Prostate gland (tissue), 2 donors: ENCODE measurements around the gene ASCL2. TPM values are rescaled to one million over a fixed set of nuclear protein-coding genes. Genes with fewer than 3 reads are reported as not detected.

Experiments
- DNase-seq: peaks from one replicate; pipeline ENCODE4 v3.0.0-alpha.2; 2019; ENCODE audit warnings: low spot score
- H3K27ac ChIP-seq, 2 donors: fragments of 200-600 bp; sonication (generic); 2 replicates each; pipeline ENCODE4 v1.5.1; 2017 to 2019
- H3K27me3 ChIP-seq: fragments of 200-600 bp; sonication (generic); replicated peaks from 2 replicates; pipeline ENCODE4 v1.5.1; 2019; ENCODE audit not compliant: insufficient read depth
- H3K36me3 ChIP-seq, 2 donors: fragments of 200-600 bp; sonication (generic); 1 replicate in 1 of 2; 2 replicates in 1 of 2; pipeline versions ENCODE4 v1.5.1 to v1.8.1; 2017 to 2019
- H3K4me1 ChIP-seq: fragments of 200-600 bp; sonication (generic); replicated peaks from 2 replicates; pipeline ENCODE4 v1.5.1; 2019
- H3K4me3 ChIP-seq, 2 donors: fragments of 200-600 bp; sonication (generic); 2 replicates each; pipeline ENCODE4 v1.5.1; 2017 to 2019
- H3K9me3 ChIP-seq: fragments of 200-600 bp; sonication (generic); 2 replicates; pipeline ENCODE4 v1.5.1; 2017
- CTCF ChIP-seq, 4 experiments: fragments of 200-600 bp in 2 of 4; fragments of 450-650 bp in 2 of 4; sonication (generic) in 2 of 4; IDR thresholded peaks; 1 replicate in 3 of 4; 2 replicates in 1 of 4; pipeline ENCODE4 v1.5.1; 2016 to 2019; ENCODE audit warnings: antibody characterized with exemption in 4 of 4, mild to moderate bottlenecking in 2 of 4, moderate library complexity in 2 of 4
- POLR2A ChIP-seq: fragments of 450-650 bp; IDR thresholded peaks from one replicate; pipeline ENCODE4 v1.6.1; 2016; ENCODE audit warnings: antibody characterized with exemption, mild to moderate bottlenecking
- POLR2AphosphoS5 ChIP-seq: sonication (generic); formaldehyde crosslinking; IDR thresholded peaks from one replicate; pipeline ENCODE4 v1.6.1; 2017; ENCODE audit warnings: antibody characterized with exemption
- WGBS: methylation state at CpG from one replicate; pipeline ENCODE4 v1.1.5; 2018; 5-methylcytosine and 5-hydroxymethylcytosine counted together
- intact Hi-C: fragments of 100-400 bp; cut with DNase I; formaldehyde crosslinking; loops from one replicate; pipeline ENCODE4 v1.14.2; 2022
- total RNA-seq, 2 donors: library from RNA; depleted of rRNA; stranded (reverse); fragments of >200 nt; gene quantifications; one replicate each; pipeline ENCODE4 v1.1.0, GENCODE V29; 2016

The ASCL2 gene
- total RNA-seq, 2 donors from 2014 or later = 3.9 to 7.9 TPM

GRCh38 chr11:2310073-2310785 is 39.8 kb upstream of the ASCL2 start:
- peaks cover 8% of the 10 kb centered on the region for H3K4me1 ChIP-seq
- DNase-seq = no peak

GRCh38 chr11:2309251-2310072 is 39.1 kb upstream of the ASCL2 start:
- no peak for DNase-seq
- no peak overlapping the region for H3K27ac ChIP-seq
- H3K36me3 ChIP-seq = no peaks in the 10 kb centered on the region

More at GRCh38 chr11:2310073-2310785, 39.8 kb upstream of the ASCL2 start:
- TF ChIP-seq CTCF (IDR thresholded peaks at IDR 0.05) (no peak), POLR2A (no peak), POLR2AphosphoS5 (no peak)
- Histone ChIP-seq H3K36me3 (no peaks in the 10 kb centered on the region), H3K27me3 (no peaks in the 10 kb centered on the region), H3K9me3 (no peaks in the 10 kb centered on the region), H3K27ac (no peak overlapping the region), H3K4me3 (no peak overlapping the region)
- intact Hi-C loops = loop anchor here (2.0 kb wide), 1 partner anchor 67 kb away; the partner anchor contains the start of gene CD81
- WGBS = 79% methylated on average over 15 of the region's 16 CpGs

GRCh38 chr11:2308713-2309112 is 38.3 kb upstream of the ASCL2 start:
- DNase-seq = no peak
- Histone ChIP-seq H3K4me1 (no peaks in the 10 kb centered on the region), H3K4me3 (no peak overlapping the region), H3K27ac (no peak overlapping the region), H3K27me3 (no peaks in the 10 kb centered on the region), H3K9me3 (no peaks in the 10 kb centered on the region), H3K36me3 (no peaks in the 10 kb centered on the region)
- intact Hi-C loops = loop anchor here (5.0 kb wide), 3 partner anchors 94 to 579 kb away; partner anchors contain the start of genes CDKN1C and TSSC4
- WGBS = 76% methylated on average over 7 of the region's 7 CpGs
- no peak for TF ChIP-seq CTCF (IDR thresholded peaks at IDR 0.05)
- no peak for TF ChIP-seq POLR2AphosphoS5
- TF ChIP-seq POLR2A = no peak

More at GRCh38 chr11:2309251-2310072, 39.1 kb upstream of the ASCL2 start:
- H3K9me3 ChIP-seq = no peaks in the 10 kb centered on the region
- TF ChIP-seq POLR2AphosphoS5 = no peak
- TF ChIP-seq CTCF (IDR thresholded peaks at IDR 0.05) = no peak
- TF ChIP-seq POLR2A = no peak
- H3K4me3 ChIP-seq = no peak overlapping the region
- intact Hi-C loops = loop anchor here (2.0 to 5.0 kb wide), 4 partner anchors 67 to 578 kb away; partner anchors contain the start of genes CD81, CDKN1C and TSSC4
- 77% methylated on average over 17 of the region's 19 CpGs for WGBS
- no peaks in the 10 kb centered on the region for H3K27me3 ChIP-seq
- peaks cover 3% of the 10 kb centered on the region for H3K4me1 ChIP-seq

GRCh38 chr11:2307501-2308331 is 37.3 kb upstream of the ASCL2 start:
- DNase-seq = no peak

More at GRCh38 chr11:2307501-2308331, 37.3 kb upstream of the ASCL2 start:
- 86% methylated on average over 23 of the region's 23 CpGs for WGBS
- H3K9me3 ChIP-seq = no peaks in the 10 kb centered on the region
- H3K36me3 ChIP-seq = no peaks in the 10 kb centered on the region
- no peak overlapping the region for H3K4me3 ChIP-seq
- H3K27me3 ChIP-seq = no peaks in the 10 kb centered on the region
- H3K4me1 ChIP-seq = no peaks in the 10 kb centered on the region
- intact Hi-C loops = loop anchor here (5.0 kb wide), 3 partner anchors 95 to 580 kb away; partner anchors contain the start of genes CDKN1C and TSSC4
- H3K27ac ChIP-seq = peak overlapping the region; percentile 54 to 70
- no peak for TF ChIP-seq CTCF (IDR thresholded peaks at IDR 0.05)
- TF ChIP-seq POLR2AphosphoS5 = no peak
- no peak for TF ChIP-seq POLR2A
